Hematopoietic multipotent progenitor cell treated with erythropoietin and hydrocortisone succinate and interleukin-3 and kit ligand, for 6 days (in vitro differentiated cells): Measurements from ENCODE around the gene BICD1.
"Not testable (repeated sequence)": the region's sequence is repeated elsewhere in the genome, so short reads cannot be mapped to it uniquely, and the experiment has no call there.

Experiments
- DNase-seq: peaks from one replicate; pipeline ENCODE4 v3.0.0-alpha.2; 2015

BICD1 gene

DNA sequence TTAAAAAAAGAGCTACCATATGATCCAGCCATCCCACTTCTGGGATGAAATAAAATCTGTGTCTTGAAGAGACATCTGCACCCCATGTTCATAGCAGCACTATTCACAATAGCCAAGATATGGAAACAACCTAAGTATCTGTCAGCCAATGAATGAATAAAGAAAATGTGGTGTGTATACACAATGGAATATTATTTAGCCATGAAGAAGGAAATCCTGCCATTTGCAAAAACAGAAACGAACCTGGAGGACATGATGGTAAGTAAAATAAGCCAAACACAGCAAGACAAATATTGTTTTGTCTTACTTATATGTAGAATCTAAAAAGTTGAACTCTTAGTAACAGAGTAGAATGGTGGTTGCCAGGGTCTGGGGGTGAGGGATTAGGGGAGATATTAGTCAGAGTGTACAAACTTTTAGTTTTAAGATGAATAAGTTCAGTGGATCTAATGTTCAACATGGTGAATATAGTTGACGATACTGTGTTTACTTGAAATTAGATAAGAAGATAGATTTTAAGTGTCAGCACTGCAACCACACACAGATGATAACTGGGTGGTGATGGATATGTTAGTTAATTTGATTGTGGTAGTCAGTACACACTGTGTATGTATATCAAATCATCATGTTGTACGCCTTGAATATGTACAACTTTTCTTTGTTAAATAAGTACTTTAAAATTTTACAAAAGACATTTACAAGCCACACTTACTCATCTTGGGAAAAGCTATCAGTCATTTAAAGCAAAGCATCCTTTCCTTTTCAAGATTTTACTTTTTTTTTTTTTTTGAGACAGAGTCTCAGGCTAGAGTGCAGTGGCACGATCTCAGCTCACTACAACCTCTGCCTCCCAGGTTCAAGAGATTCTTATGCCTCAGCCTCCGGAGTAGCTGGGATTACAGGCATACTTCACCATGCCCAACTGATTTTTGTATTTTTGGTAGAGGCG lies 89.9 kb downstream of the BICD1 start:
- no peak for DNase-seq

DNA sequence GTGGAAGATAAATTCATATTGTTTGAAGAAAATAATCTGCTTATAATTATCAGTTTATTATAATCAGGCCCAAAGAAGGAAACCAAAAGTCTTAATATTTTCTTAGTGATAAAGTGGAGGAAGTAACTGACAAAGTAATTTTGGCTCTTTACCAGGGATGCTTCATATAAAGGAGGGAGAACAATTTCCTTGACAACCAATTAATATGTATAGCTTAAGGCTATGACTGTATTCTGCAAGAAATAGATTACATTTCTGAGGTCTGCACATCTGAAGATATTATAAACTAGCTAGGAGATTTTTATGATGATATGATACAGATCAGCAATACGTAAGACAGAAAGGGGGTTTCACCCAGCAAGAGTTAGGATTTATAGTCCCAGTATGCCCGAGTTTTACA lies 90.8 kb downstream of the BICD1 start:
- no peak for DNase-seq

DNA sequence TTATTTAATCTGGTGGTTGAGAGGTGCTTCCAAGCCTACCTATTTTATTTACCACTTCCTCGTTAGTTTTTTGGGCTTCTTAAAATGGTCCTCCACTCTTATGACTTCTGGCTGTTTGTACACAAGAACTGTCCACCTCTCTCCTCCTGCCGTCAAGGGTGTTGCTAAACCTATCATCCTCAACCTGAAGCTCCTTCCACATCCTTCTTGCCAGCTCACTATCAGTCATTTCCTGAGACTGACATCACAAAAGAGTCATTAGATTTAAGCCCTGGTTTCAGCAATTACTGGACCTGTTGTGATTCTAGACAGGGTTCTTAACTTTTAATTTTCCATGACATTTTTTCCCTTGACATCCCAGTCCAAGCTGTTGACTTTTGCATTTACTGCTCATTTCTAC lies 91.9 kb downstream of the BICD1 start:
- DNase-seq, result no peak

DNA sequence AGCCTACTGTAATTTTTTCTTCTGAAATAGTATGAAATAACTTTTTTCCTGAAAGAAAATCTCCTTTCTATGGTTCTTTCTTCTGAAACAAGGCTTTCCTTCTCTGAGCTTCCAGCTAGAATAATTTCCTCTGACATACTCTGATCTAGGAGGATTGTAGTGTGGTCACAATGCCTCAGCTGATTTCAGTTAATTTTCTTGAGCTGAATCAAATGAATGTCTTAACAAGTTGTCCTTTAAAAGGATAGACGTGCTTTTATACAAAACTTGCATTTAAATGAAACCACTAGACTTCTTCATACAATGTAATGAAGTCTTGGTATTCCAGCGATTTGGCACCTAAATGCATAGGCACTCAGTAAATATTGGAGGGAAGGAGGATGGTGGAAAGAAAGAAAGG lies 94.4 kb downstream of the BICD1 start:
- no peak for DNase-seq

DNA sequence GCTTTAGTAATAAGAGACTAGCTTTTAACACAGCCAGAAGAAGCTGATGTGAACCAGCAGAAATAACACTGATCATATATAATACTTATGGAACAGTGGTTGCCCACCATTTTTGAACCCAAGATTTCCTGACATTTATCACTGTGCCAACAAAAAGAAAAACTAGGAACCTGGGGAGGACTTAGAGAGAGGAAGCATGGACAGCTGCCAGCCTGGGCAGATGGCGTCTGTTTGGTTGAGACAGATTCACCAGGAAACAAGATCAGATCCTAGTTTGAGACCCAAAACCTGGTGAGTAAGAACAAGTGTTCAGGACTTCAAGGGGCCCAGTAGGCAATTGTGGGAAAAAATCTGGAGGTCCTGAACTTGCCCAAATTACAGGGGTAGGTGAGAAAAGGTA lies 95.3 kb downstream of the BICD1 start:
- DNase-seq, result no peak

DNA sequence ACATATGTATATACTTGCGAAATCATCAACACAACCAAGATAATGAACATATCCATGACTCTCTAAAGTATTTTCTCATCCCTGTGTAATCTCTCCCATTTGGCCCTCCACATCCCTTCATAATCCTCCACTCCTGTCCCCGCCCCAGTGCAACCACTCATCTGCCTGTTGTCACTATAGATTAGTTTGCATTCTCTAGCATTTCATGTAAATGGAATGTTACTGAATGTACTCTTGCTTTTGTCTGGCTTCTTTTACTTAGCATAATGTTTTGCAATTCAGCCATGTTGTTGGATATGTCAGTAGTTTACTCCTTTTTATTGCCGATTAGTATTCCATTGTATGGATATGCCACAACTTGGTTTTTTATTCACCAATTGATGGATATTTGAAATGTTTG lies 99.1 kb downstream of the BICD1 start:
- DNase-seq, result no peak

DNA sequence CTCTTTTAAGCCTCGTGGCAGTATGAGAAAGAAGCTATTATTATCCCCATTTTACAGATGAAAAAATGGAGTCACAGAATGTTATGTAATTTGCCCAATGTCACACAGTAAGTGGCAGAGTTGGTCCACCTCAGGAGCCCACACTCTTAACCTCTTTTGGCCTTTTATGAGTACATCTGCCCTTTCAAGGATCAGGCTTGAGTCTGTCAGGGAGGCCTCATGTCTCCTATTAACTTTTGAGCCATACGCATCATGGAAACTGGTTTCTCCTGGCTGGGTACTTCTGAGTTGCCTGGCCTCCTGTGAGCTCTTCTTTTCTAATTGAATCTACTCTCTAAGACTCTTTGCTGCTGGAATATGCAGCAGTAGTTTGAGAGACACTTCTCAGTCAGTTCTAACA lies 101.7 kb downstream of the BICD1 start:
- DNase-seq, result no peak

DNA sequence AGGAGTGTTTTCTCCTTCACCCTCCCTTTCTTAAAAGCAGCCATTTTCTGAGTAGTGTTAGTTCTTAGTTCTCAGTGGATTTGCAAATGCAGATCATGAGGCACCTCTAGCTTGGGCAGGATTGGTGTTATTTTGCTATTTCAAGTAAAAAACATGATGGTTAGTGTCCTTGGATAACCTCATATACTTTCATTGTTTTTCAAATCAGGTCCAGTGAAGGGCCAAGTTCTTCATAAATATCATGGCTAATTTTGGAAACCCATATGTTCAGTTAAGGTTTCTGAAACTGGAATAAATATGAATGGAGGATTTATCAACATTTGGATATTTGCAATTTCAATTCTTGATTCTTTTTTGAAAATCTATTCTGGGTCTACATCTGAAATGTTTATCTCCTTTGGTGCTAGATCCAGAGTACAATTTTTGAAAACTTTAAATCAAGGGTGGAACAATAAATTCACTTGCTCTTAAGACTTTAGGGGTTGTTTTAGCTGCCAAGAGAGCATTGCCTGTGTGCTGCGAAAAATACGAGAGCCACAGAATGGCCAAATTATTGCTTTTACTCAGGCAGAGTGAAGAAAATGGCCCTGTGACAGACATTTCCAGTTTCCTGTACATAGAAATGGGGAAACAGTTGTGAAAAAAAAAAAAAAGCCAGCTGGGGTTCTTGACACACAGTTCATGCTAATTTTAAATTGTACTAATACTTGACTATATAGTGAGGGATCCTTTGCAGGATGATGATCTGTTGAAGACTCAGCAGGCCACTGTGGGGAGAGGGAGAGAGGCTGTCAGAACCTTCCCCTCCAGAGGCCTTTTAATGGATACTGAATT lies 104.6 kb downstream of the BICD1 start:
- peak; percentile 14 for DNase-seq

DNA sequence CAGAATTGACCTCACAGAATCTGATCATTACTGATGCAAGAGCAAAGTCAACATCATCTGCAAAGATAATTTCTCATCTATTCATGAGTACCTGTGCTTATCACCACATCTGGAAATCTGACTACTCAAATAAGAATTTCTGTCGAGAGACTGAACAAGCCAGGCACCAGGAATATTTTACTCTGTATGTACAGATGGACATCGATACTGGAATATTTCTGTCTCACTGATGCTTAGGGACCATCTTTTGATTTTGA lies 105.2 kb downstream of the BICD1 start:
- DNase-seq, result no peak

DNA sequence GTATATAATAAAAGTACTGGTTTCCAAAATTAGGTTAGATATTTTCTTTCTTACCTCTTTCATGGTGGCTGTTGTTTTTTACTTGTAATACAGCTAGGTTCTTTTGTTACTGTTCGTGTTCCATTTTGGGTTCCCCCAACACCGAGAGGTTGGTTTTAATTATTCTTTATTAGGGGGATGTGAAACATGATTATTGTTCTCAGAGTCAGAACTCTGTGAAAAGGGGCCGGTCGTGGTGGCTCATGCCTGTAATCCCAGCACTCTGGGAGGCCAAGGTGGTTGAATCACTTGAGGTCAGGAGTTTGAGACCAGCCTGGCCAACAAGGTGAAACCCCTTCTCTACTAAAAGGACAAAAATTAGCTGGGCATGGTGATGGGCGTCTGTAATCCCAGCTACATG lies 108.1 kb downstream of the BICD1 start:
- DNase-seq, result no peak

DNA sequence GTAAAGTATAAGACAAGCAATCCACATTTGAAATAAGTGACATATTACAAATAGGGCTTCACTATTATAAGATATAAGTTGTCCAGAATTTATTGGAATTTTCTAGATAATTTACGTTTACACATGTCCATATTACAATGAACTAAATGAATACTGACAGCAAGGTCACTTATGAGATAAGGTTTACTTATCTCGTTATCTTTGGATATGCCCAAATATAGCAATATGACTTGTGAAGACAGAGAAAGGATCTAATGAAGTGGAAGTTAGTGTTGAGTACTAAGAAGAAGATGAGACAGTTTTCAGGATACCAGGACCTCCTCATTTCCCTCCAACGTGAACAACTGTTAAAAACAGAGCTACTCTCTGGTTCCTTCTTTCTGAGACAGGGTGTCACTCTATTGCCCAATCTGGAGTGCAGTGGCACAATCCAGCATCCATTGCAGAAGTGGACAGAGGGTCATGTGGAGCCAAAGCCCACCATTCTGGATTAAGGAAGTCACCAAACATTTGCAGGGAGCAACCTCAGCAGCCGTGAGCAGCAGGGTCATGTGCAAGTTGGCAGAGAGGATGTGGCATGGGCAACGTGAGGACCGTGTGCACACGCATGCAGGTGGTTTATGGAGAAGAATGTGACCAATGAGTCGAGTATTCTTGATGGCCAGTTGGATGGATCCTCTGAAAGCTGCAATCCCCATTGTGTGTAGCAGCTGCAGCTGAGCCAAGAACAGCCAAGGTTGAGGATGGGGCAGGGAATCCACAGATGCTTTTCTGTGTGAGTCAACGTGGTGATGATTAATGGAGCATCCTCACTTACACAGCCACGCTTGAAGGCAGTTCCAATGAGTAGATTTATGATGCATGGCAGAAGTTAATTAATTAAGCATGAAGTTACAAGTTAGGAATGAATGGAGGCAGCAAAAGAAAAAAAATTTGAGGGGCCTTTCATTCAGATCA lies 111.0 kb downstream of the BICD1 start:
- DNase-seq, result peak; percentile 15

DNA sequence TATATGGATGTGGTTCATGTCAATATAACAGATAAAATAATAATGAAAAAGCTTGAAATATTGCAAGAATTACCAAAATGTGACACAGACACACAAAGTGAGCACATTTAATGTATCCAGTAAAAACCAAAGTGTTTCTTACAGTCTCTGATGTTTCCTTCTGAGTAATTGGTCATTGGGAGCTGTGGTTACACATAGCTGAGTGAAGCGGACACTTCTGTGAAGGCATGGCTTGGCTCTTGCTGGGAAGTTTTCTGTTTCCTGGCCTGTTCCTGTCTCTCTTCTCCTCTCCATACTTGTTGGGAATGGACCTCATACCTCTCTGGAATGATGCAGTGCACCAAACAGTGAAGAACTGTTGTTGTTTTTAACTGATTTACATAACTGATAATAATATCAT lies 117.3 kb downstream of the BICD1 start:
- DNase-seq, result no peak

DNA sequence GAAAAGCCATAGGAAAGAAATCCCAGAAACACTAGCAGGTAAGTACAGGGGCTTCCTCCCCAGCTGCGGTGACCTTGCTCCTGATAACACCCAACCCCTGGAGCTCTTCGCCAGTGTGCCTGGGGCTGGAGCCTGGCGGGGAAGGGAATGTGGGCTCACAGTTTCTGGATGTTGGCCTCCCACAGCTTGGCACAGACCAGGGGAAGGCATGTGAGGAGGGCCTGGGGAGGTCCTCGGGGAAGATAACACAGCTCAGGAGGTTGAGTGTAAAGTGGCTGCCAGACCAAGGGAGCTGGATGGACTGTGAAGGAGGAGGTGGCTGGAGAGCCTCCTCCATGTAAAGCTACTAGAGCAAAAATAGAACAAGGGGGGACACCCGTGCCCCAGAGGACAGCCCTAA lies 120.1 kb downstream of the BICD1 start:
- no peak for DNase-seq

DNA sequence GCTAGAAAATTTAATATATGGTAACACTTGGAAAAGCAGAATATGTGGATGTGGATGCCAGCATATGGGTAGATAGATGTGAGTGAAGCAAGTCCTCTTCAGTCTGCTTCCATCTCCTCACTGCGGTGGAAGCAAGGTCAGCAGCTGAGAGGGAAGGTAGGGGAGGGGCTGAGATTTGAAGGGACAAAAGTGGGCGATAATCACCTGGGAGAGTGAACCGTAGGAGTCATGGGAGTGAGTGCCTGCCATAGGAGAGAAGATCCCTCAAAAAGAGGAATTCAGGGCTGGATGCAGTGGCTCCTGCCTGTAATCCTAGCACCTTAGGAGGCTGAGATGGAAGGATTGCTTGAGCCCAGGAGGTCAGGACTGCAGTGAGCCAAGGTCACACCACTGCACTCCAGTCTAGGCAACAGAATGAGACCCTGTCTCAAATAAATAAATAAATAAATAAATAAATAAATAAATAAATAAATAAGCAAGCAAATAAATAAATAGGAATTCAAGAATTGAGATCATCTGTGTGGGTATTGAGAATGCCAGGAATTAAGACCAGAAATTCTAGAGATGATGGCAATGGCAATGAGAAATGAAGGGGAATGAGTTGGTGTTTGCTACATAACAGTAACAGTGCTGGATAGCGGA lies 123.4 kb downstream of the BICD1 start:
- no peak for DNase-seq

DNA sequence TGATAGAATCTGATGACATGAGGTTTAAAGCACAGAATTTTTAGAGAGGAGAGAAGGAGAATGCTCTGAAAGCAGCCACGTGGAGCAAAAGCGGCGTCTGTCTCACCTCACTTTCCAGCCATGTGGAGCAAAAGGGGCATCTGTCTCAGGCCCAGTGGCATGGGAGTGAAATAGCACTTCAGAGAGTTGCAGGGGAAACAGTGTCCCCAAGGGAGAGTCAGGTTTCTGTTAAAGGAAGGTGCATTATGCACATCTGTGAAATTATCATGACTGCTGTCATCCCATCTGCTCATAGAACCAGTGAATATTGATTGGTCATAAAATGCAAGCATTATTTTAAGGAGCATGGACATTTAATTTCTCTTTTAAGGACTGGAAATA lies 124.0 kb downstream of the BICD1 start:
- DNase-seq, result no peak

DNA sequence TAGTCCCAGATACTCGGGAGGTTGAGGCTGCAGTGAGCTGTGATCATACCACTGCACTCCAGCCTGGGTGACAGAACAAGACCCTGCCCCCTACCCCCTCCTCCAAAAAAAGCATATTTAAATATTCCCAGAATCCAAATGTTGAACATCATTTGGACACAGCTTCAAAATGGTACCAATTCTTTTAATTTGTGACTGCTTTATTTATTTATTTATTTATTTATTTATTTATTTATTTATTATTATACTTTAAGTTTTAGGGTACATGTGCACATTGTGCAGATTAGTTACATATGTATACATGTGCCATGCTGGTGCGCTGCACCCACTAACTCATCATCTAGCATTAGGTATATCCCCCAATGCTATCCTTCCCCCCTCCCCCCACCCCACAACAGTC lies 124.7 kb downstream of the BICD1 start:
- not testable (repeated sequence) for DNase-seq

DNA sequence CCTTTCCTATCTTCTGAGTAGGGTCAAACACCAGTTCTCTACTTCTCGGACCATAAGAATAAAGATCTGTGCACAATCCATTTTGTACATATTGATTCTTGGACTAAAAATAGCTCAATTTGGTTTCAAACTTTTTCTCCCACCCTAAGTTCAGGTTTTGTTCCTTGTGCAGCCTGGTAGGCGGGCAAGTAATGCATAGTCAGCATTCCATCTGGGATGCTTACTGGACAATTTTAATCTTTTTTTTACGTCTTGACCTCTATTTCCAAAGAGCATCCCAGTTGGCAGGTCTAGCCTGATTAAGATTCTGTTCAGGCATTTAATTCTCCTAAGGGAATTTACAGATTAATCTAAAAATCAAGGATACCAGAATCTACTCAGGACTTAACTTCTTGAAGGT lies 126.9 kb downstream of the BICD1 start:
- DNase-seq, result no peak

DNA sequence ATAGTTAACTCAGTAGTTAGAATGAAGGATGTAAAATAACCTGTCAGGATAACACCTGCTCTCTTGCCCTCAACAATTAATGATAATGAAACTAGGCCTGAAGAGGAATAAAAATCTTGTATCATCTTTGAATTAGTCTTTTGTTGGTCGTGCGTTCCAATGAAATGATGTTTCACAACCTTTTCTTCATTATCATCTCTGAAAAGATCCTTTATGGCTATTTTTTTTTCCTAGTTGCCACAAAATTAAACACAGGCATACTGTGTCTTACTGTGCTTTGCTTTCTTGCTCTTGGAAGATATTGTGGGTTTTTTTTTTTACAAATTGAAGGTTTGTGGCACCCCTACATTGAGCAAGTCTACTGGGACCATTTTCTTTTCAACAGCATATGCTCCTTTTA lies 128.6 kb downstream of the BICD1 start:
- no peak for DNase-seq

DNA sequence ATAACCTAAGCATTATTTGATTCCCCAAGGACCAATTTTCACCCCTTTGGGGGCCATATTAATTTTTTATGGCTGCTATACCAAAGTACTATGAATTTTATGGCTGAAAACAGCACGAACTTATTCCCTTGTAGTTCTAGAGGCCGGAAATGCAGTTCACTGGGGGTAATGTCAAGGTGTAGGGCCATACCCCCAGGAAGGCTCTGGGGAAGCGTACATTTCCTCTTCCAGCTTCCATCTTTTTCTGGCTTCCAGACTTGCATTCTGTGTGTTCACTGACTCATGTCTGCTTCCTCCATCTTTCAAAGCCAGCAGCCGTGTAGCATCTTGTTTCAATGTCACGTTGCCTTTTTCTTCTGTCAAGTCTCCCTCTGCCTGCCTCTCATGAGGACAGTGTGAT lies 133.5 kb downstream of the BICD1 start:
- DNase-seq, result no peak

DNA sequence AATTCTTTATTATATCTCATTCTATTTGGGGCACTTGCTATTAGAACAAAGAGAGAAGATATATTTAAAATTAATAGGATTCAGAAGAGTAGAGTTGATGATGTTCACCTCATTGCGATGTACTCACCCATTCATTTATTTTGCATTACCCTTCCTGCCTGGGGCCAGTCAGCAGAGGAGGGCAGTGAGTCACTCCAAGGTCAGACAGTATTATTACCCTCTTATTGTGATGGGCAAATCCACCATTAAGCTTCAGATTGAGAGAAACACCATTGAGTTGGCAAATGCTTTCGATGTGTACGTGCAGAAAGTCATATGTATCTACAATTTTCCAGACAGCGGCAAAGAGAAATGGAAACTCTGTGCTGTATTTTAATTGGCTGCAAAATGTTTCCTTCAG lies 134.2 kb downstream of the BICD1 start:
- no peak for DNase-seq

DNA sequence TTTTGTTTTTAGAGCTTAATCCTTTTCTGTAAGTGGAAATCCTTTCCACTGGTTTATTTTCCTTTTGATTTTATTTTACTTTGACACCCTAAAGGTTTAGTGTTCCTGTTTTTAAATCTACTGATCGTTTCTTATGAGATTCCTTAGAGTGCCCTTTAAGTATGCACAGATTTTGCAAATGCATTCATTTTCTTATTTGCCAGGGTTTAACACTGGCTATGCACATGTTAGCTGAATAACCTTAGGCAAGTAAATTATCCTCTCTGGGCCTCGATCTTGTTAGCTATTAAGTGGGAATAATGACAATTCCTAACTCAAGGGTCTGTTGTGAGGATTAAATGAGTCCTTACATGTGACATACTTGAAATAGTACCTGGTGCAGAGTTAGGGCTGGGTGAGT lies 136.0 kb downstream of the BICD1 start:
- no peak for DNase-seq

DNA sequence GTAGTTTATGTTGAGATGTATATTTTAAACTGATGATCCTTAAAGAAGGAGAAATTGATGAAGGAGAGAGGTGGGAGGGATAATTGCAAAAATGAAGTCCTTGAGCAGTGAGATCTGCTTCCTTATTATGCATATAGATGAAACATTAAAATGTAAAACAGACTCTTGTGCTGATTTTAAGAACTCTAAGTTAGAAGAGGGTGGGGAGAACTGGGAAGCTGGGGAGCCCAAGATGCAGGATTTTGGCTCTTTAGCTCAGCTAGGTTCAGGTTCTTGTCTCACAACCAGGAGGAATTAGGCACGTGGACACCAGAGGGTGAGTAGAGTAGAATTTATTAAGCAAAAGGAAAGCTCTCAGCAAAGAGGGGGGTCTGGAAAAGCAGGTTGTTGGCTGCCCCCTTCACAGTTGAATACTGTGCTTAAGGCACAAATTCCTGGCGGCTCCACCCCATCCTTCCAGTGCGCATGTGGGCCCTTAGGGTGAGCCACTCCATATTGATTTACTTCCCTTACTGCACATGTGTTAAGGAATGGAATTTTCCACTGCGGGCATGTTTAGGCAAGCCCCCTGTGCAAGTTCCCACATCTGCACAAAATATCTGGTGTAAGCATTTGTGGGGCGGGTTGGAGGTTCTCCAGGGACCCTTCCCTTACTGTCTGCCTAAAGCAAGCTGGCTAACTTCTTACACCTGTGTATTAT lies 141.9 kb downstream of the BICD1 start:
- no peak for DNase-seq
